GM23338 (cell line): ENCODE data around the gene RRH. TPM values are rescaled to one million over a fixed set of nuclear protein-coding genes. Genes with fewer than 3 reads are reported as not detected.

Experiments used
- ATAC-seq: fragments of 200-7000 bp; cut with Tn5 transposase; 3 replicates; pipeline ENCODE4 v1.9.1; 2020
- DNase-seq: peaks from one replicate; pipeline ENCODE4 v3.0.0-alpha.2; 2015; ENCODE audit warnings: low spot score
- H2AFZ ChIP-seq: fragments of 200-600 bp; sonication (generic); 2 replicates; pipeline ENCODE4 v1.8.0; 2016; ENCODE audit warnings: antibody characterized with exemption, mild to moderate bottlenecking, moderate library complexity
- H3F3A ChIP-seq: fragments of 200-600 bp; sonication (generic); replicated peaks from 2 replicates; pipeline ENCODE4 v1.8.0; 2017; ENCODE audit warnings: antibody characterized with exemption, mixed run types, low read depth
- H3K27ac ChIP-seq: fragments of 200-600 bp; sonication (generic); 2 replicates; pipeline ENCODE4 v1.6.1; 2016; ENCODE audit warnings: low read depth
- H3K27me3 ChIP-seq: fragments of 200-600 bp; sonication (generic); 2 replicates; pipeline ENCODE4 v1.8.0; 2016; ENCODE audit warnings: mild to moderate bottlenecking, mixed run types, moderate library complexity; ENCODE audit not compliant: insufficient read depth
- H3K36me3 ChIP-seq: fragments of 200-600 bp; sonication (generic); 2 replicates; pipeline ENCODE4 v1.8.0; 2016; ENCODE audit warnings: mild to moderate bottlenecking; ENCODE audit not compliant: insufficient read depth
- H3K4me1 ChIP-seq: fragments of 200-600 bp; sonication (generic); 2 replicates; pipeline ENCODE4 v1.8.0; 2016; ENCODE audit warnings: mild to moderate bottlenecking, moderate library complexity; ENCODE audit not compliant: insufficient read depth
- H3K4me2 ChIP-seq: fragments of 200-600 bp; sonication (generic); 2 replicates; pipeline ENCODE4 v1.7.1; 2017; ENCODE audit warnings: mixed run types
- H3K4me3 ChIP-seq: fragments of 200-600 bp; sonication (generic); 2 replicates; pipeline ENCODE4 v1.6.1; 2016; ENCODE audit warnings: mixed run types
- H3K79me2 ChIP-seq: fragments of 200-600 bp; sonication (generic); replicated peaks from 2 replicates; pipeline ENCODE4 v1.8.0; 2017; ENCODE audit warnings: mild to moderate bottlenecking; ENCODE audit not compliant: insufficient read depth
- H3K9me2 ChIP-seq: fragments of 200-600 bp; sonication (generic); 2 replicates; pipeline ENCODE4 v1.8.0; 2017; ENCODE audit not compliant: insufficient read depth
- H4K20me1 ChIP-seq: fragments of 200-600 bp; sonication (generic); replicated peaks from 2 replicates; pipeline ENCODE4 v1.8.0; 2017; ENCODE audit warnings: mild to moderate bottlenecking; ENCODE audit not compliant: insufficient read depth
- H3K27ac Mint-ChIP-seq: 2 replicates; pipeline ENCODE4 v1.8.0; 2020; ENCODE audit warnings: inconsistent platforms, mild to moderate bottlenecking, moderate library complexity, mixed read lengths
- H3K27me3 Mint-ChIP-seq: 3 replicates; pipeline ENCODE4 v1.8.0; 2022; ENCODE audit warnings: low read depth, mild to moderate bottlenecking, moderate library complexity, mixed read lengths, inconsistent platforms; ENCODE audit not compliant: insufficient read depth, poor library complexity
- H3K36me3 Mint-ChIP-seq: 3 replicates; pipeline ENCODE4 v1.8.0; 2021; ENCODE audit warnings: low read depth, mild to moderate bottlenecking, inconsistent platforms, moderate library complexity, mixed read lengths
- H3K4me1 Mint-ChIP-seq: 3 replicates; pipeline ENCODE4 v1.8.0; 2020; ENCODE audit warnings: mild to moderate bottlenecking, inconsistent platforms, mixed read lengths
- H3K4me3 Mint-ChIP-seq: 3 replicates; pipeline ENCODE4 v1.8.0; 2021; ENCODE audit warnings: moderate library complexity, mild to moderate bottlenecking, inconsistent platforms, mixed read lengths
- H3K9me3 Mint-ChIP-seq: 3 replicates; pipeline ENCODE4 v1.8.0; 2020; ENCODE audit warnings: moderate library complexity, mild to moderate bottlenecking, inconsistent platforms, mixed read lengths
- CREB1 ChIP-seq: fragments of 250-450 bp; sonication (Bioruptor Pico); IDR thresholded peaks from 2 replicates; pipeline ENCODE4 v1.5.0; 2020; ENCODE audit warnings: low read depth, mild to moderate bottlenecking, moderate library complexity
- ETS1 ChIP-seq: IDR thresholded peaks from 2 replicates; pipeline ENCODE4 v1.6.1; 2016; ENCODE audit warnings: antibody characterized with exemption
- EZH2 ChIP-seq: fragments of 200-600 bp; sonication (generic); IDR thresholded peaks from one replicate; pipeline ENCODE4 v1.8.0; 2017; ENCODE audit warnings: antibody characterized with exemption, mild to moderate bottlenecking, low read depth; ENCODE audit not compliant: unreplicated experiment
- EZH2phosphoT487 ChIP-seq: fragments of 200-600 bp; sonication (generic); IDR thresholded peaks from one replicate; pipeline ENCODE4 v1.8.1; 2018; ENCODE audit warnings: antibody characterized with exemption; ENCODE audit not compliant: unreplicated experiment
- POLR2AphosphoS5 ChIP-seq: IDR thresholded peaks from 2 replicates; pipeline ENCODE4 v1.6.1; 2016; ENCODE audit warnings: antibody characterized with exemption, low read depth
- REST ChIP-seq: IDR thresholded peaks from one replicate; pipeline ENCODE4 v1.6.1; 2018; ENCODE audit warnings: antibody characterized with exemption; ENCODE audit not compliant: unreplicated experiment
- STAT1 ChIP-seq: IDR thresholded peaks from one replicate; pipeline ENCODE4 v1.6.1; 2016; ENCODE audit warnings: antibody characterized with exemption; ENCODE audit not compliant: unreplicated experiment
- ZNF331 ChIP-seq: fragments of 250-450 bp; sonication (Bioruptor Pico); IDR thresholded peaks from 2 replicates; pipeline ENCODE4 v1.5.0; 2020; ENCODE audit warnings: low read depth, mild to moderate bottlenecking, moderate library complexity
- polyA plus RNA-seq: library from polyadenylated mRNA; unstranded; fragments of >200 nt; fragmentation: Nextera tagmentation; extraction: Ambion mirVana; gene quantifications from 2 replicates; pipeline ENCODE4 v1.2.1, GENCODE V29; 2016
- total RNA-seq: library from RNA; depleted of rRNA; stranded (reverse); fragments of >200 nt; shearing (Covaris generic); gene quantifications from 2 replicates; pipeline ENCODE4 v1.2.3, GENCODE V29; 2014

Gene RRH
- total and polyA plus RNA-seq, 2 experiments from 2014 or later = not detected

- TF ChIP-seq POLR2AphosphoS5 = no peak
- TF ChIP-seq STAT1 = no peak
- TF ChIP-seq ZNF331 (CRISPR knock-in tag) = no peak
- TF ChIP-seq EZH2phosphoT487 = no peak
- TF ChIP-seq REST = no peak
- no peak for TF ChIP-seq EZH2
- no peak for TF ChIP-seq ETS1
- TF ChIP-seq CREB1 (CRISPR knock-in tag) = no peak
These were observed 20.2 kb downstream of the RRH start, which contains the start of gene LRIT3 (continued) for GRCh38 chr4:109847896-109848442.

- no peaks in the 10 kb centered on the region for H3K36me3 Mint-ChIP-seq
- TF ChIP-seq EZH2phosphoT487 (no peak), REST (no peak)
These were observed 20.7 kb downstream of the RRH start for GRCh38 chr4:109848501-109848900.

More at GRCh38 chr4:109848501-109848900, 20.7 kb downstream of the RRH start:
- Histone ChIP-seq H3K79me2 (no peaks in the 10 kb centered on the region), H3K4me2 (no peak overlapping the region), H3K27me3 (no peaks in the 10 kb centered on the region), H3K36me3 (no peaks in the 10 kb centered on the region), H3K9me2 (no peaks in the 10 kb centered on the region), H3K27ac (no peak overlapping the region), H4K20me1 (no peaks in the 10 kb centered on the region), H3K4me3 (no peak overlapping the region), H3K4me1 (no peaks in the 10 kb centered on the region; the same call in 1 of the 2 replicates), H2AFZ (peak overlapping the region; percentile 6; the same call in 1 of the 2 replicates), H3F3A (no peaks in the 10 kb centered on the region)
- no peak overlapping the region for H3K27ac Mint-ChIP-seq
- ATAC-seq (no peak), DNase-seq (no peak)
- H3K4me3 Mint-ChIP-seq = no peak overlapping the region
- no peaks in the 10 kb centered on the region for H3K9me3 Mint-ChIP-seq
- H3K27me3 Mint-ChIP-seq = peaks cover 4% of the 10 kb centered on the region
- peaks cover 6% of the 10 kb centered on the region; the same call in 2 of the 3 replicates for H3K4me1 Mint-ChIP-seq
